GM18909 (cell line): Measurements from ENCODE around the gene TFE3.
"Not testable (repeated sequence)": the region's sequence is repeated elsewhere in the genome, so short reads cannot be mapped to it uniquely, and the experiment has no call there.

ENCODE experiments used
- ATAC-seq: cut with Tn5 transposase; IDR thresholded peaks from one replicate; pipeline ENCODE4 v1.9.1; 2021; ENCODE audit warnings: mild to moderate bottlenecking; ENCODE audit not compliant: unreplicated experiment, poor library complexity

TFE3 gene

DNA sequence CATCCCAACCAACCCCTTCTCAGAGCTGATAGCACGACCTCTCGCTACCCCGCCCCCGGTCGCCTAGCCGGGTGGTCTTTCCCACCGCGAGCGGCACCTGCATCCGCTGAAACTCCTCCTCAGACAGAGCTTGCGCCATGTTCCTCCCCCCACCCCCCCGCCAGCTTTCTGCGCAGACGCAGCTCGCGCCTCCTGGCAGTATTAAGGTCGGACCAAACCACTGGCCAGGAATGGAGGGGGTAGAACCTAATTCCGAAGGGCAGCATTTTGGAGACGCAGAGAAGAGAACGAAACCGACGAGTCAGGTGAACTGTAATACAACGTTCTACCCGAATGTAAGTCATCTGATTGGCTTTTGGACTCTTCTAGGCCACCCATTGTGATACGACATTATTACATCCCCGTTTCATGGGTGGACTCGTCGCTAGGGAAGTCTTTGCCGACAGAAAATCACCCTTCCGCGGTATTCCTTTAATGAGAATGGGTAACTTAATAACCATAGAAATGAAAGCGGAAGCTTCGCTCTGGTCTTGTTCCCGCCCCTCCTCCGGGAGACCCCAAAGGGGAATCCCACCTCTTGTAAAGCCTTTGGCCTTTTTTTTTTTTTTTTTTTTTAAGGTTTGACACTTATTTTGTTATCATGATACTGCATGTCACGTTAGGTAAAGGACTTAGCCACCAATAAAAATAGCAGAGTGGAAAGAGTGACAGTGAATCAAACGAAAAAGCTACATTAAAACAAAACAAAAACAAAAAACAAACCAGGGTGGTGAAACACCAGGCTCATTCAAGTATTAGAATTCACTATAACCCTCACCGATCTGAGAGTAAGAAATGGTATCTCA lies 40.8 kb downstream of the TFE3 start, which contains the start of gene GRIPAP1:
TSS of gene GRIPAP1 (minus strand) at position 174 of the 845 bp plus-strand sequence. CDS start at position 139, 35 bp downstream.
- ATAC-seq, result peak; percentile 80

DNA sequence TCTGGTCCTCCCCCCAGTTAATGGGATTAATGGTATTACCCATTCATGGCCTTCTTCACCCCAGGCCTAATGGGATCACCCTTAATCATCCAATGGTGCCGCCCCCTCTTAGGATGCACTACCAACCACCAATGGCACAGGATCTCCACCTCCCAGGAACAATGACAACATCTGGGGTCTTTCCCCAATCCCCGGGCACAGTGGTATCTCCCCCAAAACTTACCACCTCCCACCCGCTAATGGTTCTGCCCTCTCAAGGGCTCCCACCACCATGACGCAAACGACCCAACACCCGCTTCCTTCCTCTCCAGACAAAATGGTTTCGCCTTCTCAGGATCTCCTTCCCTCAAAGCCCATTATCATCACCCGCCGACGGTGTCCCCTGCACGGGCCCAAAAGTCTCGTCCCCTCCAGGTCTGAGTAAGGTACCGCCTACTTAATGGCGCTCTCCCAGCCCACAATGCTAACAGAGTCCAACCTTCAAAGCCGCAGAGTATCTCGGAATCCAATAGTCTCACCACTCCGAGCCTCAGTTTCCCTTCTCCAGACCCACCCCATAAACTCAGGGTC lies 41.6 kb downstream of the TFE3 start:
- peak; percentile 39 for ATAC-seq

DNA sequence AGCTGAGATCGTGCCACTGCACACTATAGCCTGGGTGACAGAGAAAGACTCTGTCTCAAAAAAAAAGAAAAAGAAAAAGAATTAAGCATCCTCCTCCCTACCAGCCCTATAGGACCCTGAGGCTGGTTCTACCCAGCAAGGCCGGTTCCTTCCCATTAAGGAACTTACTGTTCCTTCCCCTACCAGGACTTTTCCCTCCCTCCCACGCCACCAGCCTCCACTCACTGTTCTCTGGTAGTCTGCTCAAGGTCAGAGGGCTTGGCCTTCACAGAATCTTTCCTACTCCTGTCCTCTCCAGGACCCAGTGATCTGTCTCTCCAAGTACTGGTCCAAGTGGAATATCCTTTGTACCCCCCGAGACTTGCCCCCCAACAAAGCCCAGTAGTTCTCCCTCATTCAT lies 42.5 kb downstream of the TFE3 start:
- ATAC-seq, result no peak

DNA sequence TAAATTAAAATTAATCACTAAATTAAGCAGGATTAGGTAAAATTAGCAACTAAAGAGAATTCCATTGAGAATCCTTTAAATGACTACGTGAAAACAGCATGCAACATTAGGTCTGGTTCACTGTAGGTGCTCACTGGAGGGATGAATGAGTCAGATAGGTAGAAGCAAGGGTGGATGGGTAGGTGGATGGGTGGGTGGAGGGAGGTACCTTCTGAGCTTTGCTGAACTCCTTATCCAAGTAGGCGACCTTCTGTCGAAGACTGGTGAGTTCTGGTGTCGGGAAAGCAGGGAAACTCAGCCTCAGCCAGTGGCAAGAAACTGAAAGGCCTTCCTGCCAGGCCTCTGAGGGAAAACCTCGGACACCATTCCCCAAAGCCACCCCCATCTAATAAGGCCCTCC lies 44.1 kb downstream of the TFE3 start:
- ATAC-seq, result no peak

DNA sequence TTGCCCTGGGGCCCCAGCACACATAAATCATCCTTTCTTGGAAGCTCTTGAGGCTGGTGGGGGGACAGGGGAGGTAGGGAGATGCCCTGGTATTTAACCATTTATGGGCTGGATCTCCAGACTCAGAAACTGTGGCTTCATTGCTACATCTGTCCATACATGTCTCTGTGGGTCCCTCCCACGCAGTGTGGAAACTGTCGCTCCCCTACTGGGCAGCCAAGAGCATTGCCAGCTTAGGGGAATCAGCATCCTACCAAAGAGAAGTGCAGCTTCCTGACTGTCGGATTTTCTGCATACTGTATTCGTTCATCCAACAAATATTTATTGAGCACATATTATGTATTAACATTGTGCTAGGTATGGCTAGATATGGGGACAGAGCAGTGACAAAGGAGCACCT lies 44.8 kb downstream of the TFE3 start:
- ATAC-seq, result no peak

DNA sequence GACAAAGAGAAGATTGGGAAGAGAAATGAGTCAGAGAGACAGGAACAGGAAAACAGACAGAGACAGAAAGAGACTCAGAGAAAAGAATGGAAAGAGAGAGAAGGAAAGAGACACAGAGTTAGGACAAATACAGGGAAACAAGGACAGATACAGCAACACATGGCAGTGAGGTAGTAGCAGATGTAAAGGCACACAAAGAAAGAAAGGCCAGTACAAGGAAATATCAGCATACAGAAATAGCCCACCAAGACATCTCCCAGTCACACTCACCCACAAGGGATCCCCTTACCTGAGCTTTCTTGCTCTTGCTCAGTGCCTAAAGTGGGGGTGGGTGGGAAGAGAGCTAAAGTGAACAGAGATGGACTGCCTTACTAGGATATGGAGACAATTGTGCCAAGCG lies 45.3 kb downstream of the TFE3 start:
- ATAC-seq, result no peak

DNA sequence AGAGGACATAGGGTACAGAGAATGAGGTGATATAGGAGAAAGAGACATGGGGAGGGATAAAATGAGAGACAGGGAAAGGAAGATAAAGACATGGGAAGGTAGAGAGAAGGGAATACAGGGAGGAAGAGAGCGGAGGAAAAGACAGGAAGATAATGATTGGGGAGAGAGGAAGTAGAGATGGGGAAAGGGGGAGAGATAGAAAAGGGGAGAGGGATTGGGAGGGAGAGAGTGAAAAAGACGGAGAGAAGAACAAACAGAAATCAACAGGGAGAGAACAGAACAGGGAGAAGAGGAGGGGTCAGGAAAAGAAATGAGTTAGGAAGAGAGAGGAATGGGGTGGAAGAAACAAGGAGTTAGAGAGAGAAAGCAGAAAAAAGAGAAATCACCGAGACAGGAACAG lies 45.7 kb downstream of the TFE3 start:
- ATAC-seq, result no peak

DNA sequence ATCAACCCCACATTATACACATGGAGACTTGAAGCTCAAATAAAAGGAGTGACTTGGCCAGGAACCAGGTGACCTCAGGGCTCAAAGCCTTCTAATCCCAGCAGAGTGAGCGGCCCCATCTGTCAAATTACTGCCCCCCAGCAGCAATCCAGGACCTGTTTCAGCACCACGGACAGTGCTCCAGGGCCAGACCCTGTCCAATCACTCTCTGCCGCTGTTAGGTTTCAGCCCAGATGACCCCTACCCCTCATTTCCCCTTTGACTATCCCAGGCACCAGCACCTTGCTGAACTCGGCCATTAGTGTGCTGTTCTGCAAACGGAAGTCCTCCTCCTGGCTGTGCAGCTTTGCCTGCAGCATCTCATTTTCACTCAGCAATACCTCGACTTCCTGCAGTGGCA lies 46.2 kb downstream of the TFE3 start:
- ATAC-seq, result no peak

DNA sequence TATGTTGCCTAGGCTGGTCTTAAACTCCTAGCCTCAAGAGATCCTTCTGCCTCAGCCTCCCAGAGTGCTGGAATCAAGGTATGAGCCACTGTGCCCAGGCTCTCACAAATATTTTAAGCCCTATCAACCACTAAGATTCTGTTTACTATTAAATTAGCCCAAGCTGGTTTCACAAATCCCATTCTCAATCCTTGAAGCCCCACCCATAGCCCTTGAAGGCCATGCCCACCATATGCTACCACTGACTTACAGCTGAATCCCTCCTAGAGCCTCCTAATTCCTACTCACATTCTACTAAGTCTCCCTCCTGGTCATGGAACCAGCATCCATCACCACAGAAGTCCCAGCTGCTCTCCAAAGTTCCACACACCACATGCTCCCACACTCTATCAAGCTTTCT lies 50.8 kb downstream of the TFE3 start:
- ATAC-seq, result no peak

DNA sequence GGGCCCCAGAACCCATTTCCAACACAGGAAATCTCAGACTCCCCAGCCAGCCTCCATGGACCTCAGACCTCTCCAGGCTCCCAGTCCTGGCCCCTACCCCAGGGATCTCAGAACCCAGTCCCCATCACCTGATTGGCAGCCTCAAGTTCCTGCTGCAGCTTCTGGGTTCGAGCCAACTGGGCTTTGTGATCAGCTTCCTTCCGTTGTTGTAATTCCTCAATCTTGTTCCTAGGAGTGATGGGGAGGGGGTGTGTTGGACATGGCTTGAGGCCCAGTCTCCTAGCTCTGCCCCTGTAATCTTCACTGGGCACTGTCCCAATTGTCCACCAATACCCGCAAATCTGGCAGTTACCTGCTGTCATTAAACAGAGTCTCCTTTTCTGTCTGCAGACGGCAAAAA lies 53.7 kb downstream of the TFE3 start:
- ATAC-seq, result no peak

DNA sequence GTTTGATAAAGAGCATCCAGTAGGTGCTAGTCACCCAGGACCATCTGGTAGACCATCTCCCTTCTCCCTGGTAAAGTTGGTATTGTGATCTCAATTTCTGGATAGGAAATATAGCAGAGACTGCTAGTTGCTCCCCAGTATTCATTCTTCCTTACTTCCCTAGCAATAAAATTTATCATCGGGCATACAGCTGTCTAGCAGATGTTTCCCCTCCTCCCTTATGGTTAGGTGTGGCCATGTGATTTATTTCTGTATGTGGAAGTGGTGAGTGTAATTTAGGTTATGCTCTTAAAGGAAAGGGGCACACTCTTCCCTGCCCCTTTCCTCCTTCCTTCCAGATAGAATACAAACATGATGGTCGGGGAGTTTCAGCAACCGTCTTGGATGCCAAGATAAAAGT lies 59.3 kb downstream of the TFE3 start:
- no peak for ATAC-seq

DNA sequence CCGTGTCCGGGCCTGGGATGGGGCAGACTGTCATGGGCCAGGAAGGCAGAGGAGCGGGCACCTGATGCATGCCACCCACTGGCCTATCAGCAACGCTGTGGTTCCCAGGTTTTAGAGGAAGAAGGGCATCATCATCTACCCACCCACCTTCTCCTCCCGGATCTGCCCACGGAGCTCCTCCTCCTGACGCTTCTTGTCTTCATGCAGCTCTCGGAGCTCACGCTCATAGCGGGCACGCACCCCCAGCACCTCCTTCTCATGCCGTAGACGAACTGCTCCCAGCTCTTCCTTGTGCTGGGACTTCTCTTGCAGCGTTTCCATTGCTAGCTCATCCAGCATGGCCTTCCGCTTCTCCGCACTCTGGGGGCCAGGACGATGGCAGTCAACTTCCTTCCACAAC lies 60.1 kb downstream of the TFE3 start:
- ATAC-seq, result no peak

DNA sequence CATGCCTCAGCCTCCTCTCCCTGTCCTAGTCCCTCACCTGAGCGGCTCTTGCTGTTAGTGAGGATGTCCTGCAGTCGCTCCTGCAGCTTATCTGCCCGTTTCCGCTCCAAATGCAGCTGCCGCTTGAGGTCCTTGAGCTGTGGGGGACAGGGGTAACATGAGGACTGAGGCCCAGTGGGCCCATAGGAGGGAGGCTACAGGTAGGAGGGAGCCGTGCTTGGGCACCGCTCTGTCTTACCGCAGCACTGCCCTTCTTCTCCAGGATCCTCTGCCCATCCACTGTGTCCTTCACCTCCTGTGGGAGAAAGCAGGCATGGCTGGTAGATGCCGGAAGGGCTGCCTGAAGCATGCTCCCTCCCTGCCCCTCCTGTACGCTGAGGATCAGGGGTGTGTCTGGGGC lies 62.0 kb downstream of the TFE3 start:
- ATAC-seq, result no peak

DNA sequence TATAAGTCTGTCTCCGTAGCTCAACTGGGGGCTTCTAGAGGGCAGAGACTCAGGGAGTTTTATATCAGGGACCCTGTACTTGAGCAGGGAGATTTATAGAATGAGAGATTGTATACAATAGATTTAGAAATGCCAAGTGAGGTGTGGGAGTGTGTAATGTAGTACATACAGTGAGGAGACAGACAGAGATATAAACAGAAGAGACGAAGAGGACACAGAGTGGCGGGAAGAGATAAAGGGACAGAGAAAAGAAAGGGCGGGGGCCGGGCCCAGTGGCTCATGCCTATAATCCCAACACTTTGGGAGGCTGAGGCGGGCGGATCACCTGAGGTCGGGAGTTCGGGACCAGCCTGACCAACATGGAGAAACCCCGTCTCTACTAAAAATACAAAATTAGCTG lies 62.8 kb downstream of the TFE3 start:
- ATAC-seq, result not testable (repeated sequence)
